GM18907 (cell line): ENCODE results near the gene TNNI3K.
"Not testable (repeated sequence)": the region's sequence is repeated elsewhere in the genome, so short reads cannot be mapped to it uniquely, and the experiment has no call there.

Source experiments
- ATAC-seq: cut with Tn5 transposase; IDR thresholded peaks from one replicate; pipeline ENCODE4 v1.9.1; 2021; ENCODE audit warnings: mild to moderate bottlenecking, moderate library complexity; ENCODE audit not compliant: unreplicated experiment

The TNNI3K gene, protein sequence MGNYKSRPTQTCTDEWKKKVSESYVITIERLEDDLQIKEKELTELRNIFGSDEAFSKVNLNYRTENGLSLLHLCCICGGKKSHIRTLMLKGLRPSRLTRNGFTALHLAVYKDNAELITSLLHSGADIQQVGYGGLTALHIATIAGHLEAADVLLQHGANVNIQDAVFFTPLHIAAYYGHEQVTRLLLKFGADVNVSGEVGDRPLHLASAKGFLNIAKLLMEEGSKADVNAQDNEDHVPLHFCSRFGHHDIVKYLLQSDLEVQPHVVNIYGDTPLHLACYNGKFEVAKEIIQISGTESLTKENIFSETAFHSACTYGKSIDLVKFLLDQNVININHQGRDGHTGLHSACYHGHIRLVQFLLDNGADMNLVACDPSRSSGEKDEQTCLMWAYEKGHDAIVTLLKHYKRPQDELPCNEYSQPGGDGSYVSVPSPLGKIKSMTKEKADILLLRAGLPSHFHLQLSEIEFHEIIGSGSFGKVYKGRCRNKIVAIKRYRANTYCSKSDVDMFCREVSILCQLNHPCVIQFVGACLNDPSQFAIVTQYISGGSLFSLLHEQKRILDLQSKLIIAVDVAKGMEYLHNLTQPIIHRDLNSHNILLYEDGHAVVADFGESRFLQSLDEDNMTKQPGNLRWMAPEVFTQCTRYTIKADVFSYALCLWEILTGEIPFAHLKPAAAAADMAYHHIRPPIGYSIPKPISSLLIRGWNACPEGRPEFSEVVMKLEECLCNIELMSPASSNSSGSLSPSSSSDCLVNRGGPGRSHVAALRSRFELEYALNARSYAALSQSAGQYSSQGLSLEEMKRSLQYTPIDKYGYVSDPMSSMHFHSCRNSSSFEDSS

DNA sequence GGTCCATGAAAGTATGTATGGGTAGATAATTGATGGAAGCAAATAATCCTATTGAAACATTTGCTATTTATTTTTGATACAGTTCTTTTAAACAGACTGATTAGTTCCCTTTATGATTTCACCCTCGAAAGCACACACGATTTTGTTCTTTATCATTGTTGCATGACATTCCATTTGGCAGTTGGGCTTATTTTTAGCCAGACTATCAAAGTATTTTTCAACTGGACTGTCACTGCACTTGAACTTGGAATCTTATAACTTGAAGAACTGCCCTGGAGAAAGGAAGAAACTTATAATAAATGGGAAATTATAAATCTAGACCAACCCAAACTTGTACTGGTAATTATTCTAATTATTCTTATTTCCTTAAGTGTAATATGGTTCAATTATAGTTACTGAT is at the start of gene TNNI3K:
TSS of gene TNNI3K (plus strand) at position 235 of the 400 bp plus-strand sequence. CDS start at position 300, 65 bp downstream.
- ATAC-seq, result no peak

DNA sequence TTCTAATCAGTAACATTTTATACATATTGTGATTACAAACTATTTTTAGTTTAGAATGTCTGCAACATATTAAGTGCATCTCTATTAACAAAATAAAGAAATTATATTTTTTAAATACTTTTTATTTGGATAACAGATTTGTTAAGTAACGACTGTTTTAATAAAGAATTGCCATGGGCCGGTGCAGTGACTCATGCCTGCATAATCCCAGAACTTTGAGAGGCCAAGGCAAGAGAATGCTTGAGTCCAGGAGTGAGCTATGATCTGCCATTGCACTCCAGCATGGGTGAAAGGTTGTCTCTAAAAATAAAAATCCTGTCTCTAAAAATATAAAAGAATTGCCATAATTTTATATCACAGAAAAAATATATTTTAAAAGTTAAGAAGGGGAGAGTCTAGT is 41.3 kb upstream of the TNNI3K start:
- no peak for ATAC-seq

DNA sequence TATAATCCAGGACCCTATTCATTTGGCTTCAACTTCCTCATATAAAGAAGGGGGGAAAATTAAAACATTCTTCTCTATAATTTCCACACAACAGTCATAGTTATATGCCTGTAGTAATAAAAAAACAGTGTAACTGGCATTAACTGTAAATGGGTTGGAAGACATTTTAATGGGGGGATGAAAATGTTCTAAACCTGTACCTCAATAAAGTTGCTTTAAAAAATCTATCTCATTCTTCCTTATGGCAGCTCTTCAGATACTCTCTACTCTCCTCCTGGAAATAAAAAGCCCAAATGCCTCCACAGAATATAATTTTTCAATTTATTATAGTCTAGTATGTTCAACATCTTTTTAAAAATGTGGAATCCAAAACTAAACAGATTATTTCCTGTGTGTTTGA is 39.8 kb upstream of the TNNI3K start:
- no peak for ATAC-seq

DNA sequence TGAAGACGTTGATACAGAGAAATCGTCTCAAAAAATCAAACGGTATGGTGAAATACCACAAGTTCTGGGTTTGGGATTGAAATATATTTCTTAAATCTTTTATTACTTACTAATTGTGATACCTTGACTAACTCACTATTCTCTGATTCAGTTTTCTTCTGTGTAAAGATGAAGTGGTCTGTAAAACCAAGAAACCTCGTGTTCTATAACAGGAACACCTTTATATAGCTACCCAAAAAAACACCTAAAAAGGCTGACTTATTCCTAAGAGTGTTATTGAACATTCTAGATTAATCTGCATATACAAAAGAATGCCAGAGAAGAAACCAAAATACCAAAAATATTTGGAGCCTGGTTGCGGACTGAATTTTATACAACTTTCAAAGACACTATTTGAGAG is 37.9 kb upstream of the TNNI3K start:
- ATAC-seq, result no peak

DNA sequence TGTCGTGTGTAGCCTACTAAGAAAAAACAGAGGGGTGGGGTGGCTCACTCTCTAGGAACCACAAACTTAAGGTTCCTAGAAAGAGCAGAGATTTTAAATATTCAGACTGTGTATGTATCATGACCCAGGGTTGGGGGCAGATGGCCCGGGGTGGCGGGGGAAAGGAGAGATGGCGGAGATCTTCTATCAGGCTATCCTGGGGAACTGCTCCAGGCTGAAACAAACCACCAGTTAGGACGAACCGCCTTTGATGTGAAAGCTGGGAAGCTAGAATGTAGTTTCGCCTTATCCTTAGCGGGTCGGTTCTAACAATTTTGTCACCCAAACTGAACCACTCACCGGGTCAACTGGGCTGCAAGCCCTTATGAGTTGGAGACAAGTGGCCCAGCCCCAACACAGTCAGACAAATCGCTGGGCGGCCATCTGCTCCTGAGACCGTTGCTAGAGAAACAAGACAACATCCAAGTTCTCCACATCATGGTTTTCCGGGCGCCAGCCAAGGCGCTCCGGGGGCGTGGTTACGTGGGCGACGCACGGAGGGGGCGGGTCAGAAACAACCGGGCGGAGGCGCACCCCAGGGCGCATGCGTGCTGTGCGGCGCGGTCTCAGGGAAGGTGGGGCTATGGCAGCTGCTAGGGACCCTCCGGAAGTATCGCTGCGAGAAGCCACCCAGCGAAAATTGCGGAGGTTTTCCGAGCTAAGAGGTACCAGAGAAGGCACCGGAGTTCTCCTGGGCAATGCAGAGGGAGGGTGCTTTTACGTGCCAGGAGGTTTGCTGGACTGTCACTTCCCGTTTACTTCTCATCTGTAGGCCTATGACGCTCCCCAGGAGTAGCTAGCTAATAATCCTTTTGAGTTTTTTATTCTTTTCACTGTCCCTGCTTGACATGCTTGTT is 37.3 kb upstream of the TNNI3K start, which contains the start of the genes FPGT and LRRIQ3:
TSS of gene FPGT (plus strand) at position 586 of the 896 bp plus-strand sequence. CDS start at position 623, 37 bp downstream.
TSS of gene LRRIQ3 (minus strand) at position 520 of the 896 bp plus-strand sequence. CDS start 14,492 bp downstream, outside the sequence.
- peak; percentile 97 for ATAC-seq

DNA sequence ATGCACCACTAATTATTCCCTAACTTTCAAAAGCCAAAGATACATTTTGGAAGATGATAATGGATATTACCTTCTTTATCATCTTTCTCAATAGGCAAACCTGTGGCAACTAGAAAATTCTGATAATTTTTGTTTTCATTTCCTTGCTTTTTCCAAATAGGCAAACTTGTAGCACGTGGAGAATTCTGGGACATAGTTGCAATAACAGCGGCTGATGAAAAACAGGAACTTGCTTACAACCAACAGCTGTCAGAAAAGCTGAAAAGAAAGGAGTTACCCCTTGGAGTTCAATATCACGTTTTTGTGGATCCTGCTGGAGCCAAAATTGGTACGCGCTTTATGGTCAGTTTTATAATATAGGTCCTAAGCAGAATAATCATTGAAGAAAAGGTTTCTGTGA is 35.7 kb upstream of the TNNI3K start:
- ATAC-seq, result no peak

DNA sequence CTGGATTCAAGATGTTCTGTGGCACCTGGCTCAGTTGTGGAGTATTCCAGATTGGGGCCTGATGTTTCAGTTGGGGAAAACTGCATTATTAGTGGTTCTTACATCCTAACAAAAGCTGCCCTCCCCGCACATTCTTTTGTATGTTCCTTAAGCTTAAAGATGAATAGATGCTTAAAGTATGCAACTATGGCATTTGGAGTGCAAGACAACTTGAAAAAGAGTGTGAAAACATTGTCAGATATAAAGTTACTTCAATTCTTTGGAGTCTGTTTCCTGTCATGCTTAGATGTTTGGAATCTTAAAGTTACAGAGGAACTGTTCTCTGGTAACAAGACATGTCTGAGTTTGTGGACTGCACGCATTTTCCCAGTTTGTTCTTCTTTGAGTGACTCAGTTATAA is 29.9 kb upstream of the TNNI3K start:
- ATAC-seq, result no peak

DNA sequence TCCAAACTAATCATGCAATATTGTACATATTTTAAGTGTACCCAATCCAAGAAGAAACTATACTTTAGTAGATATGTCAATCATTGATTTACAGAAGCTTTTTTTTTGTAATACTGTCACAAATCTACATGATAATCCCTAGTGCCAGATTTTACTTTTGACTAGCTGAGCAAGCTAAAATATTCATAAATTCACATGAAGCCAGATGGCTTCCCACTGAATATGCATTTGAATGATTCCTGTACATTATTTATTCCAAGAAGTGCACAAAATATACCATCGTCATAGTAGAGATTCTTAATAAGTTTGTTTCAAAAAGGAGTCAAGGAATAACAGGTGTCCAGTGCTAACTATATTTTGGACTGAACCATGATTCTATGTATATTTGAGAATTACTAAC is 20.0 kb upstream of the TNNI3K start:
- ATAC-seq, result no peak

DNA sequence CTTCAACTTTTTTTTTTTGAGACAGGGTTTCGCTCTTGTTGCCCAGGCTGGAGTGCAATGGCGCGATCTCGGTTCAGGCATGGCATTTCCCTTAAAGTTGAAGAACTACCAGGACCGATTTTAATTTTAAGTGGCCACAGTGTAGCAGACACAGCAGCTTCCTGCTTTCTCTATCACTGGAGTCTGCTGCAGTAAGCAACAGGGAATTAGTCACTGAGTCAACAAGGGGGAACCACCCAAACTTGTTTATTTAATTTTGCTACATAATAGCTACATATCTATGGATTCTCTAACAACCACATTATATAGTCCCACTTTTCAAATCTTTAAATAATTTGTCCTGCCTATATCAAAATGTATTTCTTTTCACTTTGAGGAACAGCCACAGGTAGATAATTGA is 12.5 kb upstream of the TNNI3K start:
- ATAC-seq, result no peak

DNA sequence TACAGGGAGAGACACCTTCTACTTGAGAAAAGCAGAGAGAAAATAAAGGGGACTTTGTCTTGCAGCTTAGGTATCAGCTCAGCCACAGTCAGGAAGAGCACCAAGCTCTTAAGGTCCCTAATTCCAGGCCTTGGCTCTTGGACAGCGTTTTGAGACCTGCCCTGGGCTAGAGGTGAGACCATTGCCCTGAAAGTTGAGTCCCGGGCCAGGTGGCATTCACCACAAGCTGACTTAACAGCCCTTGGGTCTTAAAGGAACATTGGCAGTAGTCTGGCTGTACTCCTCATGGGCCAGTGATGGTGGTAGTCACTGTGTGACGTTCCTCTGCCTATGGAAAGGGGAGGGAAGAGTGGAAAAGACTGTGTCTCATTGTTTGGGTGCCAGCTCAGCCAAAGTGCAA is 11.7 kb upstream of the TNNI3K start:
- ATAC-seq, result no peak

DNA sequence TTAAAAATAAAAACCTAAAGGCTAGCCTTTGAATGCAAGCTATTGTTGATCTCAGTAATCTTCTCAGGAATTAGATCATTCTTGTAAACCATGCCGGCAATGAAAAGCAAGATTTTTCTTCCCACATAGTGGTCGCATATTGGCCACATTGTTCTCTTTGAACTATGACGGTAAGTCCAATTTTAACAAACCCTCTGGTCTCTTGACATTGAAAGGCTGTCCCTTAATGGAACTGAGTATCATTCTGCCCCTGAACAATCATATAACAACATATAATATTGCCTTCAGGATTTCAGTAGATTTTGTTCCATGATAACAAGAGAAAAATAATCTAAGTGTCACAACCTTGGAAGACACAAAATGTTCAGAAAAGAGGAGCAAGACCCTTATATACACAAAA is 1.3 kb downstream of the TNNI3K start:
- no peak for ATAC-seq

DNA sequence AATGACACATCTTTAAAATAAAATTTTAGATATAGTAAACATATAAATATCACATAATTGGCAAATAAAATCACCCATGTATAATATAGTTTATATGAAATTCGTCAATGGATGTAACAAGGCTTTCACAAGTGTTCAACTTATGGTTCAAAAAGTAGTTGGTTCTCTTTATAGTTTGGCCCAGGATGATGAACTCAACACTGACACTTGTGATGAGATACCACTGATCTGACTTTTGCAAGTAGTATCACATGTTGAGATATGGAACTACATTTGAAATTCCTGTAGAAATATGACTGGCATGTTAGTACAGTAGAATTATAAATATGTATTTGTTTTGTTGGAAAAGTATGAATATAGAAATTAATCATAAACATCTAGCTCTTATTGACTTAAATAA is 1.8 kb downstream of the TNNI3K start:
- ATAC-seq, result no peak

DNA sequence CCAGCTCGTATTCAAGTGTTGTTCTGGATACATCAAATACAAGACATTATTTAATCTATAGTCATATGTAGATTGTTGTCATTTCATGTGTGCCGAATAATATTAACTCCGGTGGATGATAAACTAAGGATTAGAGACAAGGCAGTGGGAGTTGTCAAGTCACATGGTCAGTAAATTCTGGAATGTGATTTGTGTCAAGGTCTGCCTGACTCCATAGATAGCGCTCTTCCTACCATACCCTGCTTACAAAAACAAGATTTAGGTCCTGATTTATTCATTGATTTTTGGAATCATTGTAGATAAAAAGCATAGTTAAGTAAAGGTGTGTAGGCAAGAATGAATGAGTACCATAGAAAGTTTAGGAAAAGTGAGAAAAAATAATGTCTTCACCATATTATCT is 2.6 kb downstream of the TNNI3K start:
- ATAC-seq, result no peak

DNA sequence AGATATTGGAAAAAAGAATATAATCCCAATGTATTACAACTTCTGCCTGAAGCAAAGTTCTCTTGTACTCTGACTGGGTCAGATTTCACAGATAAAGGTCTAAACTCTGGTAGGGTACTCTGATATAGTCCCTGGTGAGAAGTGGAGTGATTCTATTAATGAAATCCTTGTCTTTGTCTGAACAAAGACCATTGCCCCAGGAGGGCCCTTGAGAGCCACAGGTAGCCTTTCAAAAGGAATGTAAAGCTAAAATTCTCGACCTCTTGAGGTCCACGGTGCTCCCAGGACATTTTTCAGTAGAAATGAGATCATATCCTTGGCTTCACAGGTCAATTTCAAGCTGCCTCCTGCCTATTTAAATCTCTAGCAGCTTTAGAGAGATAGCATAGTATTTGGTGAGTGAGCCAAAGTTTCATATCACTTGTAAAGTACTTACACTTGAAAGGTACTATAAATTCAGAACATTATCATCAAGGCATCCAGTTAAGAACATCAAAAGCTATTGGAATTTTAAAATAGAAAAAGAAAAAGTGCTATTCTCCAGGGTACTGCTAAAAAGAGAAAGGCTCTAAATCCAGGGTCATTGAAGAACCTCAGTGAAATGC is 10.1 kb downstream of the TNNI3K start:
- ATAC-seq, result no peak

DNA sequence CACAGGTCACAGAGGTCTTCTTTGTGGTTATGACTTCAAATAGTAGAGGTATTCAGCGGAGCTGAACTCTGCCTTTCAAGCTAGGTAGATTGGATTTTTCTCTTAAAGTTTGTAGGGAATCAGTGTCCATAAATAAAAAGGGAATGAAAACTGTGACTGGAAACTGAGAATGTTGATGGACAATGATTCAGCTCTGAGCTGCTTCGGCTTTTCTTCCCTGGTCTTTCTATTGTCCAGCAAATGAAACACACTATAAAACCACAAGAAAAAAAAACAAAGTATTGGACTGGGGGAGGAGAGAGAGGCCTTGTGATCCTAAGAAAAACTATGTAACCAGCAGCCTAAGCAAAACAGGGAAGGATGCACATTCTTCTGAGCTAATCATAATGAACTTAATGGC is 11.1 kb downstream of the TNNI3K start:
- ATAC-seq, result no peak

DNA sequence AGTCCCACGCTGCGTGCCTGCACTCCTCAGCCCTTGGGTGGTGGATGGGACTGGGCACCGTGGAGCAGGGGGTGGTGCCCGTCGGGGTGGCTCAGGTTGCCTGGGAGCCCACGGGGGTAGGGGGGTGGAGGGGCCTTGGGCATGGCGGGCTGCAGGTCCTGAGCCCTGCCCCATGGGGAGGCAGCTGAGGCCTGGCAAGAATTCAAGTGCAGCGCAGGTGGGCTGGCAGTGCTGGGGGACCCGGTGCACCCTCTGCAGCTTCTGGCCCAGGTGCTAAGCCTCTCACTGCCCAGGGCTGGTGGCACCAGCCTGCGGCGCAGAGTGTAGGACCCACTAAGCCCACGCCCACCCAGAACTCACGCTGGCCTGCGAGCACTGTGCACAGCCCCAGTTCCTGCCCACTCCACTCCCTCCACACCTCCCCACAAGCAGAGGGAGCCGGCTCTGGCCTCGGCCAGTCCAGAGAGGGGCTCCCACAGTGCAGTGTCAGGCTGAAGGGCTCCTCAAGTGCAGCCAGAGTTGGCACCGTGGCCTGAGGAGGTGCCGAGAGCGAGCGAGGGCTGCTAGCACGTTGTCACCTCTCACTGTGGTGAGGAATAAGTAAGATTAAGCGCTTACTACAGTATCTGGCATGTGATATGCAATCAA is 12.8 kb downstream of the TNNI3K start:
- ATAC-seq, result no peak

DNA sequence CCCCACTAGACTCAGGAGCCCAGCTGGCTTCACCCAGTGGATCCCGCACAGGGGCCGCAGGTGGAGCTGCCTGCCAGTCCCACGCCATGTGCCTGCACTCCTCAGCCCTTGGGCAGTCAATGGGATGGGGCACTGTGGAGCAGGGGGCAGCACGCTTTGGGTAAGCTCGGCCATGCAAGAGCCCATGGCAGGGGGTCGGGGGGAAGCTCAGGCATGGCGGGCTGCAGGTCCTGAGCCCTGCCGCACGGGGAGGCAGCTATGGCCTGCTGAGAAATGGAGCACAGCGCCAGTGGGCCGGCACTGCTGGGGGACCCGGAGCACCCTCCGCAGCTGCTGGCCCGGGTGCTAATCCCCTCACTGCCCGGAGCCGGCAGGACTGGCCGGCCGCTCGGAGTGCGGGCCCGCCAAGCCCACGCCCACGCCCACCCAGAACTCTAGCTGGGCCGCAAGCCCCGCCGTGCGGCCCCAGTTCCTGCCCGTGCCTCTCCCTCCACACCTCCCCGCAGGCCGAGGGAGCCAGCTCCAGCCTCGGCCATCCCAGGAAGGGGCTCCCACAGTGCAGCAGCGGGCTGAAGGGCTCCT is 18.1 kb downstream of the TNNI3K start:
- not testable (repeated sequence) for ATAC-seq

DNA sequence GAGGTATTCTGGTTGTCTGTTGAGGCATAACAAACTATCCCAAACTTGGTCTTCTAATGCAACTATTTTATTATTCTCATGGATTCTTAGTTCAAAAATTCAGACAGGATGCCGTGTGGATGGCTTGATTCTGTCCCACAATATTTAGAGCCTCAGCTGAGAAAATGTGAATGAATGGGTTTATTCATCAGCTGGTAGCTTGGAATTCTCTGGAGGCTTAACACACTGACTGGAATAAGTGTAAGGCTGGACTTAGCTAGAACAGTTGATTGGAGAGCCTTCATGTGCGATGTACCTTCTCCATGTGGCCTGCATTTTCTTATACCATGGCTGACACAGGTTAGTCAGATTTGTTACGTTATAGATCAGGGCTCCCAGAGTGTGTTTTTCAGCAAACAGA is 30.8 kb downstream of the TNNI3K start:
- ATAC-seq, result no peak

DNA sequence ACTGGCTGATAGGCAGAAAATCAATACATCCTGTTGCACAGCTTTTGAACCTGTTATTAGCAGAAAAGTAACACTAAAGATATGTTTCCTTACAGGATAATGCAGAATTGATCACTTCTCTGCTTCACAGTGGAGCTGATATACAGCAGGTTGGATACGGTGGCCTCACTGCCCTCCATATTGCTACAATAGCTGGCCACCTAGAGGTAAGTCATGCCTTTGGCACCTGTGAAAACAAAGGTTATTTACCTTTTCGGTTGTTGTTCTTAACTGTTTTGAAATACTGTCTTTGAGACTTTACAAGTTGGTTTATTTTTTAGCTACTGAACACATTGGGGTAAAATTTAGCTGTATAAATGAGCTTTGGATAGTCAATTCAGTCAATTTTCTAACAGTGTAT is 36.3 kb downstream of the TNNI3K start:
- no peak for ATAC-seq
